ENCODE measurements around the gene HDAC3. TPM values are rescaled to one million over a fixed set of nuclear protein-coding genes. Genes with fewer than 3 reads are reported as not detected.

The HDAC3 gene
- total RNA-seq, 1 donor from 2014 or later = 39.7 TPM

GRCh38 chr5:141664733-141665461, 28.2 kb upstream of the HDAC3 start:
- no peak overlapping the region for H3K4me3 ChIP-seq (ENCODE audit: low read depth, low read length)
- TF ChIP-seq, protein P1, sequence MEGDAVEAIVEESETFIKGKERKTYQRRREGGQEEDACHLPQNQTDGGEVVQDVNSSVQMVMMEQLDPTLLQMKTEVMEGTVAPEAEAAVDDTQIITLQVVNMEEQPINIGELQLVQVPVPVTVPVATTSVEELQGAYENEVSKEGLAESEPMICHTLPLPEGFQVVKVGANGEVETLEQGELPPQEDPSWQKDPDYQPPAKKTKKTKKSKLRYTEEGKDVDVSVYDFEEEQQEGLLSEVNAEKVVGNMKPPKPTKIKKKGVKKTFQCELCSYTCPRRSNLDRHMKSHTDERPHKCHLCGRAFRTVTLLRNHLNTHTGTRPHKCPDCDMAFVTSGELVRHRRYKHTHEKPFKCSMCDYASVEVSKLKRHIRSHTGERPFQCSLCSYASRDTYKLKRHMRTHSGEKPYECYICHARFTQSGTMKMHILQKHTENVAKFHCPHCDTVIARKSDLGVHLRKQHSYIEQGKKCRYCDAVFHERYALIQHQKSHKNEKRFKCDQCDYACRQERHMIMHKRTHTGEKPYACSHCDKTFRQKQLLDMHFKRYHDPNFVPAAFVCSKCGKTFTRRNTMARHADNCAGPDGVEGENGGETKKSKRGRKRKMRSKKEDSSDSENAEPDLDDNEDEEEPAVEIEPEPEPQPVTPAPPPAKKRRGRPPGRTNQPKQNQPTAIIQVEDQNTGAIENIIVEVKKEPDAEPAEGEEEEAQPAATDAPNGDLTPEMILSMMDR (IDR thresholded peaks at IDR 0.05; ENCODE audit: insufficient read depth, low read length, poor library complexity, severe bottlenecking) = peak; percentile 90
- DNase-seq (ENCODE audit: low read depth) = no peak

GRCh38 chr5:141663506-141663905, 26.9 kb upstream of the HDAC3 start:
- TF ChIP-seq, protein P1 (IDR thresholded peaks at IDR 0.05; ENCODE audit: insufficient read depth, low read length, poor library complexity, severe bottlenecking) = no peak
- no peaks in the 10 kb centered on the region for H3K27me3 ChIP-seq (ENCODE audit: control insufficient read depth, insufficient read depth, low read length)
- no peak for DNase-seq (ENCODE audit: low read depth)
- H3K4me3 ChIP-seq (ENCODE audit: low read depth, low read length) = no peak overlapping the region
- no peaks in the 10 kb centered on the region for H3K36me3 ChIP-seq (ENCODE audit: control insufficient read depth, insufficient read depth, low read length)

More at GRCh38 chr5:141664733-141665461, 28.2 kb upstream of the HDAC3 start:
- Histone ChIP-seq H3K36me3 (ENCODE audit: control insufficient read depth, insufficient read depth, low read length) (no peaks in the 10 kb centered on the region), H3K27me3 (ENCODE audit: control insufficient read depth, insufficient read depth, low read length) (no peaks in the 10 kb centered on the region)

DNA sequence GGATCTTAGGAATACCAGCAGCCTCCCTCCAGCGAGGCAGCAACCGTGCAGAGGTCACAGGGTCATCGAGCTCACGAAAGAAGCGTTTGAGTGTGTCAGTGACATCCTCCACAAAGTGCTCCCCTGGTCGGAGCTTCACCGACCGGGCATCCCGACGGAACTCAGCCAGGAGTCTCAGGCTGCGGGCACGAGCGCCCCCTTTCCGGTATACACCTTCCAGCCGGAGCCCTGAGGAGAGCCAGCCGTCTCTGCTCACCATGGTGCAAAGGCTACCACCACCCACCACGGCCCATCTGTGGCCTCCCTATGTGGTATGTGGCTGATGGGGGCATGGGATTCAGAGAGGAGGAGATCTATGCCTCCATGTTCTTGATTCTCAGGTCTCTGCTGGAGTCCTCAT, 25.4 kb upstream of the HDAC3 start:
- DNase-seq (ENCODE audit: low read depth) = no peak
- H3K27me3 ChIP-seq (ENCODE audit: control insufficient read depth, insufficient read depth, low read length) = no peaks in the 10 kb centered on the region
- TF ChIP-seq, protein P1 (IDR thresholded peaks at IDR 0.05; ENCODE audit: insufficient read depth, low read length, poor library complexity, severe bottlenecking) = no peak
- H3K4me3 ChIP-seq (ENCODE audit: low read depth, low read length) = no peak overlapping the region
- no peaks in the 10 kb centered on the region for H3K36me3 ChIP-seq (ENCODE audit: control insufficient read depth, insufficient read depth, low read length)

- Histone ChIP-seq H3K27me3 (ENCODE audit: control insufficient read depth, insufficient read depth, low read length) (no peaks in the 10 kb centered on the region), H3K4me3 (ENCODE audit: low read depth, low read length) (no peak overlapping the region), H3K36me3 (ENCODE audit: control insufficient read depth, insufficient read depth, low read length) (no peaks in the 10 kb centered on the region)
- TF ChIP-seq, protein P1 (IDR thresholded peaks at IDR 0.05; ENCODE audit: insufficient read depth, low read length, poor library complexity, severe bottlenecking) = no peak
- peak; percentile 78 for DNase-seq (ENCODE audit: low read depth)
Observed at GRCh38 chr5:141657937-141658545, 21.4 kb upstream of the HDAC3 start.

DNA sequence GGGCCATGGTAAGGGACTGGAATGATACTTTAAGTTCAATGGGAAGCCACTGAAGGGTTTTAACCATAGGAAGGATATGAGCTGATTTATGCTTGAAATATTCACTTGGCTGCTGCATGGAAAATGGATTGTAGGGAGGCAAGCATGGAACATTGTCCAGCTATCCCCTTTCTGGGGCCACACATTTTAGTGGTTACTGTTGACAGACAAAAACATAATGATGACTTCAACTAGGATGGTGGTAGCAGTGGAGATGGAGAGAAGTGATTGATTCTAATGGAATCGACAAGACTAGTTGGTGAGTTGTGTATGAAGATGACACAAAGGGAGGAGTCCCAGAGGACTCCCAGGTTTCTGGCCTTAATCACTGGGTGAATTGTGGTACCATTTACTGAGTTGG, 20.8 kb upstream of the HDAC3 start:
- H3K36me3 ChIP-seq (ENCODE audit: control insufficient read depth, insufficient read depth, low read length) = no peaks in the 10 kb centered on the region
- H3K27me3 ChIP-seq (ENCODE audit: control insufficient read depth, insufficient read depth, low read length) = no peaks in the 10 kb centered on the region
- DNase-seq (ENCODE audit: low read depth) = no peak
- TF ChIP-seq, protein P1 (IDR thresholded peaks at IDR 0.05; ENCODE audit: insufficient read depth, low read length, poor library complexity, severe bottlenecking) = no peak
- H3K4me3 ChIP-seq (ENCODE audit: low read depth, low read length) = no peak overlapping the region

Measured in kidney epithelial cell (primary cell).